Measurements from ENCODE around the gene ZBTB2.
"Not testable (repeated sequence)": the region's sequence is repeated elsewhere in the genome, so short reads cannot be mapped to it uniquely, and the experiment has no call there.

ZBTB2 gene

DNA sequence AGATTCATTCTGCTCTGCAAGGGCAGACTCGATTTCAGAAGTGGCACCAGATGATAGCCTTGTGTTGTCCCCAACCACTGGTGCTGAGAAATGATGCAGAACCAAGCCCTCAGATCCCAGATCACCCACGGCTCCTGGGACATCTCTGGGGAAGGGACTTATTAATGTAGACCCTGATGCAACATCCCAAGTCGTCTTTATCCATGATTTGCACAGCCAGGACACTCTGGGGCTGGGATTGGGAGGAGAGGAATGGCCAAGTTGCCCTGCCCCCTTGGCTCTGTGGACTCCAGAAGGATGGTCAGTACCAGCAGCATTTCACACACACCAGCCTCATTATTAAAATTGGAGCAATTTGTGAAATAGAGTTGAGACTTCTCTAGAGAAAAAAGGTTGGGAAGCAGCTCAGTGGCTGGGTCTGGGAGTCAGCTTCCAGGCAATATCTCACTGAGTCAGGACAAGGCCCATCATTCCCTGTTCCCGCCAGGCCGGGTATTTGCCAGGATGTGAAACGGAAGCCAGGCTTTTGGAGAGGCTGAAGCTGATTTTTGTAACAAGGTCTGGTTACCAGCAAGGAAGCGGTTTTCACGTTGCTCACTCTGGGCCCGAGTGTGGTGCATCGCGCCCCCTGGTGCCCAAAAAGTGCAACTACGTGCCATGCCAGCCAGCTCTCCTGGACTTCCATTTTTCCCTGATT, 67.4 kb downstream of the ZBTB2 start:
- H3K36me3 Mint-ChIP-seq (ENCODE audit: low read depth) = no peaks in the 10 kb centered on the region
- no peaks in the 10 kb centered on the region for H3K9me3 Mint-ChIP-seq
- peak overlapping the region; percentile 5 for H3K4me3 Mint-ChIP-seq
- peaks cover 20% of the 10 kb centered on the region for H3K4me1 Mint-ChIP-seq (ENCODE audit: low read depth)
- H3K27ac Mint-ChIP-seq = no peak overlapping the region
- DNase-seq (ENCODE audit: low spot score) = peak; percentile 59
- H3K27me3 Mint-ChIP-seq (ENCODE audit: low read depth) = peaks cover 32% of the 10 kb centered on the region

DNA sequence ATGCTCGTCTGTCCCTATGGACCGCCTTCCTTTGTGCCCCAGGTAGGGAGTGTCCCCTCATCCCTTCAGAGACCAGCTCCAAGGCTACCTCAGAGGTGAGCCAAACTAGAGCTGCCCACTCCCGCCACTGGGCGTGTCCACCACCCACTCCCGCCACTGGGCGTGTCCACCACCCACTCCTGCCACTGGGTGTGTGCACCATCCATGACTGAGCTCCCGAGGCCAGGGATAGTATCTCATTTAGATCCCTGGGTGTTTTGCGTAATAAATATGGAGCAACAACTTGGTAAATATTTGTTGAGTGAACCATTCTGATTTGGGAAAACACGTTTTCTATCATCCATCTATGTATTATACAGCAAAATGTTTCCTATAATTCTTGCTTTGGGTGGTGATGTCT, 68.8 kb downstream of the ZBTB2 start:
- H3K4me3 Mint-ChIP-seq = no peak overlapping the region
- DNase-seq (ENCODE audit: low spot score) = no peak
- H3K4me1 Mint-ChIP-seq (ENCODE audit: low read depth) = peaks cover 20% of the 10 kb centered on the region
- peaks cover 31% of the 10 kb centered on the region for H3K27me3 Mint-ChIP-seq (ENCODE audit: low read depth)
- no peaks in the 10 kb centered on the region for H3K9me3 Mint-ChIP-seq
- no peak overlapping the region for H3K27ac Mint-ChIP-seq
- H3K36me3 Mint-ChIP-seq (ENCODE audit: low read depth) = no peaks in the 10 kb centered on the region

DNA sequence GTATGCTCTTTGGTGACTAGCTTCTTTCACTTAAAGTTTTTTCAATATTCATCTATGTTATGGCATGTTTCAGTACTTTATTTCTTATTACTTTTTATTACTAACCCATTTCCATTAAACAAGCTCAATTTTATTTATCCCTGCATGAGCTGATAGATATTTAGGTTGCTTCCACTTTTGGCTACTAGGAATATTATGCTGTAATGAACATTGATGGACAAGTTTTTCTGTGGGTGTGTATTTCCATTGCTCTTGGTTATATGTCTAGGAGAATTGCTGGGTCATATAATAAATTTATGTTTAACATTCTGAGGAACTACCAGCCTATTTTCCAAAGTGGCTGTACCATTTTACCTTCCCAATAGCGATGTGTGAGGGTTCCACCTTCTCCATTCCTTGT, 69.9 kb downstream of the ZBTB2 start:
- peaks cover 22% of the 10 kb centered on the region for H3K27me3 Mint-ChIP-seq (ENCODE audit: low read depth)
- H3K9me3 Mint-ChIP-seq = peaks cover 1% of the 10 kb centered on the region
- no peaks in the 10 kb centered on the region for H3K36me3 Mint-ChIP-seq (ENCODE audit: low read depth)
- no peak overlapping the region for H3K4me3 Mint-ChIP-seq
- H3K27ac Mint-ChIP-seq = no peak overlapping the region
- DNase-seq (ENCODE audit: low spot score) = no peak
- H3K4me1 Mint-ChIP-seq (ENCODE audit: low read depth) = peaks cover 20% of the 10 kb centered on the region

DNA sequence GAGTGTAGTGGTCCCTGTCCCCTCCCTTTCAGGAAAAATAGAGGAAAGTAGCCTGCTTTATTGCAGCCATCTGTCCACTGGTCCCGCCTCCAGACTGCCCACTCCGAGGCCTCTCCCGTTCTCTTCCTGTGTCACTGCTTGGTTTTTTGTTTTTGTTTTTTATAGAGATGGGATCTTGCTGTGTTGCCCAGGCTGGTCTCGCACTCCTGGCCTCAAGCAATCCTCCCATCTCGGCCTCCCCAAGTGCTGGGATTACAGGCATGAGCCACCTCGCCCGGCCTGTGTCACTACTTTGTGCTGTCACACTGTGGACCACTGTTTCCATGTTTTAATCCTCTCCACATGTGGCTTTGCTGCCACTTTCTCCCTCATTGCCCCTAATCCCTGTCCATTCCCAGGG, 71.2 kb downstream of the ZBTB2 start:
- Mint-ChIP-seq H3K36me3 (ENCODE audit: low read depth) (peaks cover 2% of the 10 kb centered on the region), H3K9me3 (peaks cover 10% of the 10 kb centered on the region), H3K4me1 (ENCODE audit: low read depth) (peaks cover 14% of the 10 kb centered on the region), H3K27ac (no peak overlapping the region), H3K27me3 (ENCODE audit: low read depth) (peaks cover 15% of the 10 kb centered on the region), H3K4me3 (no peak overlapping the region)
- no peak for DNase-seq (ENCODE audit: low spot score)

DNA sequence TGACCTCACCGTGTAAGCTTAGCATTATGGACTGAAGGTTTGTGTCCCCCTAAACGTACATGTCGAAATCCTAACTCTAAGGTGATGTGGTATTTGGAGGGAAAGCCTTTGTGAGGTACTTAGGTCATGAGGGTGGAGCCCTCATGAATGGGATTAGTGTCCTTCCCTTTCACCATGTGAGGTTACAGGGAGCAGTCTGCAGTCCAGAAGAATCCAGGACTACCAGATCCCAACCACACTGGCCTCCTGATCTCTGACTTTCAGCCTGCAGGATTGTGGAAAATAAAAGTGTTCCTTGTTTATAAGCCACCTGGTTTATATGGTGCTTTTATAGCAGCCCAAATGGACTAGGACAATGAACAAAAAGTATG, 73.4 kb downstream of the ZBTB2 start:
- Mint-ChIP-seq H3K27me3 (ENCODE audit: low read depth) (peaks cover 2% of the 10 kb centered on the region), H3K4me3 (no peak overlapping the region), H3K9me3 (peaks cover 10% of the 10 kb centered on the region), H3K36me3 (ENCODE audit: low read depth) (peaks cover 2% of the 10 kb centered on the region), H3K4me1 (ENCODE audit: low read depth) (no peaks in the 10 kb centered on the region), H3K27ac (no peak overlapping the region)
- DNase-seq (ENCODE audit: low spot score) = no peak

DNA sequence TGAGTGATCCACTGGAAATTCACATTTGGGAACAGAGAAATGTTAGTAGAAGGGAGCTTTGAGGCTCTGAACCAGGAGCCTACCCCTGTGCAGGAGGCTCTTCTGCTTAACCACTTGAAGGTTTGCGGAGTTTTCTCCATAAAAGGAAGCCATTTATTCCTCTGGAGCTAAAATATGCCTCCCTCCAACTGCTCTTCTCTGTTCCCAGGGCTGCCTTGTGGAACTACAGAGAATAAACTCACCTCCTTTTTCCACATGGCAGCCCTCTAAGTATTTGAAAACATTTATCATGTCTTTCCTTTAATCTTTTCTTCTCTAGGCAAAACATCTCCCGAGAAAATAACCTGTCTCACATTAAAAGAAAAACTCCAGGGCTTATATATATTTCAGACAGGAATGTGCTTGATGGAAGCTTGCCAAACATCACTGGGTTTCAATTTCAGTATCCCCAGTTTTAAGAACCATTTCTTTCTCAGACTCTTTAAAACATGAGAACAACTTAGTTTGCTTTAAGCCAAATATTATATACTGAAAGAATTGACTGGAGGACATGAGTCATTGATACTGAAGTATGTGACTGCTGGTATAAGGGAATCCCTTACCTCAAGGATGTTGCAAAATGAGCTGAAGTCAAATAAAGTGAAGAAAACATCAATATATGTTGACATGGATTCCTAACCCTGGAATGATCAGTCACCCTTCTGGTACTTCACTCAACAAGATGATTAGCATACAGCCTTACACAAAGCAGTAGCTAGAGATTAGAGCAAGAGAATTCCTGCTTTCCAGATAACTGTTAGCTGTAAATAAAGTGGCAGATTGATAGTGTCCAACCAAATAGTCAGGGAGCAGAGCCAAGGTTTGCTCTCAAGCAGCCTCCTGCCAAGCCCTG, 74.0 kb downstream of the ZBTB2 start:
- H3K36me3 Mint-ChIP-seq (ENCODE audit: low read depth) = peaks cover 2% of the 10 kb centered on the region
- H3K9me3 Mint-ChIP-seq = peaks cover 10% of the 10 kb centered on the region
- no peak overlapping the region for H3K27ac Mint-ChIP-seq
- DNase-seq (ENCODE audit: low spot score) = no peak
- no peaks in the 10 kb centered on the region for H3K4me1 Mint-ChIP-seq (ENCODE audit: low read depth)
- peaks cover 2% of the 10 kb centered on the region for H3K27me3 Mint-ChIP-seq (ENCODE audit: low read depth)
- H3K4me3 Mint-ChIP-seq = no peak overlapping the region

DNA sequence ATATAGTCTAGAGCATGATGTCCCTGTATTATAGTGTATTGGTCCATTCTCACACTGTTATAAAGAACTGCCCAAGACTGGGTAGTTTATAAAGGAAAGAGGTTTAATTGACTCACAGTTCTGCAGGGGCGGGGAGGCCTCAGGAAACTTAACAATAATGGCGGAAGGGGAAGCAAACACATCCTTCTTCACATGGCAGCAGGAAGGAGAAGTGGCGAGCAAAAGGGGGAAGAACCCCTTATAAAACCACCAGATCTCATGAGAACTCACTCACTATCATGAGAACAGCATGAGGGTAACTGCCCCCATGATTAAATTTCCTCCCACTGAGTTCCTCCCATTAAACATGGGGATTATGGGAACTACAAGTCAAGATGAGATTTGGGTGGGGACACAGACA, 75.7 kb downstream of the ZBTB2 start:
- not testable (repeated sequence) for H3K9me3 Mint-ChIP-seq; DNase-seq (ENCODE audit: low spot score); H3K27ac Mint-ChIP-seq; H3K36me3 Mint-ChIP-seq (ENCODE audit: low read depth); H3K4me1 Mint-ChIP-seq (ENCODE audit: low read depth); H3K27me3 Mint-ChIP-seq (ENCODE audit: low read depth); H3K4me3 Mint-ChIP-seq

Data from T-helper 2 cell treated with Interferon-gamma antibody and Interleukin-4, amounts not matched to agents 5 μg/mL and 100 μg/mL, for 36 hours (primary cell).